ENCODE measurements around the gene FAM186B.

FAM186B gene

GRCh38 chr12:49540229-49541139, 65.0 kb downstream of the FAM186B start:
- Histone ChIP-seq H3K9me3 (ENCODE audit: control insufficient read depth, insufficient read depth, low read length) (no peaks in the 10 kb centered on the region), H3K9ac (ENCODE audit: low read depth, low read length) (no peak overlapping the region), H3K36me3 (ENCODE audit: insufficient read depth, low read length) (no peaks in the 10 kb centered on the region), H3K4me1 (ENCODE audit: insufficient read depth, low read length) (peaks cover 14% of the 10 kb centered on the region)

- H3K36me3 ChIP-seq (ENCODE audit: insufficient read depth, low read length), result no peaks in the 10 kb centered on the region
- H3K9ac ChIP-seq (ENCODE audit: low read depth, low read length), result peak overlapping the region; percentile 36; the same call in 1 of the 2 replicates
- H3K4me1 ChIP-seq (ENCODE audit: insufficient read depth, low read length), result peaks cover 14% of the 10 kb centered on the region
Observed at GRCh38 chr12:49539406-49540228, 65.8 kb downstream of the FAM186B start.

GRCh38 chr12:49538510-49539403, 66.7 kb downstream of the FAM186B start, which contains the start of gene KCNH3:
KCNH3 (plus strand) TSS chr12:49539030; CDS start chr12:49539417, 387 bp downstream.
- Histone ChIP-seq H3K9ac (ENCODE audit: low read depth, low read length) (peak within 1 kb of the TSS; percentile 50; the same call in 1 of the 2 replicates), H3K9me3 (ENCODE audit: control insufficient read depth, insufficient read depth, low read length) (no peaks in the 10 kb centered on the region), H3K4me1 (ENCODE audit: insufficient read depth, low read length) (peaks cover 10% of the 10 kb centered on the region), H3K36me3 (ENCODE audit: insufficient read depth, low read length) (no peaks in the 10 kb centered on the region)

More at GRCh38 chr12:49539406-49540228, 65.8 kb downstream of the FAM186B start:
- no peaks in the 10 kb centered on the region for H3K9me3 ChIP-seq (ENCODE audit: control insufficient read depth, insufficient read depth, low read length)

- Histone ChIP-seq H3K36me3 (ENCODE audit: insufficient read depth, low read length) (no peaks in the 10 kb centered on the region), H3K4me1 (ENCODE audit: insufficient read depth, low read length) (peaks cover 10% of the 10 kb centered on the region), H3K9ac (ENCODE audit: low read depth, low read length) (peak overlapping the region; percentile 50; the same call in 1 of the 2 replicates), H3K9me3 (ENCODE audit: control insufficient read depth, insufficient read depth, low read length) (no peaks in the 10 kb centered on the region)
Observed at GRCh38 chr12:49537752-49538509, 67.5 kb downstream of the FAM186B start.

All from ES-I3 (cell line).